Hematopoietic multipotent progenitor cell treated with erythropoietin and hydrocortisone succinate and interleukin-3 and kit ligand, for 15 days (in vitro differentiated cells): ENCODE results near the gene ACAT2.
A peak's percentile ranks its signal among the peaks of the same experiment; 100 is the strongest.
"Not testable (repeated sequence)": the region's sequence is repeated elsewhere in the genome, so short reads cannot be mapped to it uniquely, and the experiment has no call there.

ENCODE experiments used
- DNase-seq: peaks from one replicate; pipeline ENCODE4 v3.0.0-alpha.2; 2015; ENCODE audit warnings: low spot score

Gene ACAT2

DNA sequence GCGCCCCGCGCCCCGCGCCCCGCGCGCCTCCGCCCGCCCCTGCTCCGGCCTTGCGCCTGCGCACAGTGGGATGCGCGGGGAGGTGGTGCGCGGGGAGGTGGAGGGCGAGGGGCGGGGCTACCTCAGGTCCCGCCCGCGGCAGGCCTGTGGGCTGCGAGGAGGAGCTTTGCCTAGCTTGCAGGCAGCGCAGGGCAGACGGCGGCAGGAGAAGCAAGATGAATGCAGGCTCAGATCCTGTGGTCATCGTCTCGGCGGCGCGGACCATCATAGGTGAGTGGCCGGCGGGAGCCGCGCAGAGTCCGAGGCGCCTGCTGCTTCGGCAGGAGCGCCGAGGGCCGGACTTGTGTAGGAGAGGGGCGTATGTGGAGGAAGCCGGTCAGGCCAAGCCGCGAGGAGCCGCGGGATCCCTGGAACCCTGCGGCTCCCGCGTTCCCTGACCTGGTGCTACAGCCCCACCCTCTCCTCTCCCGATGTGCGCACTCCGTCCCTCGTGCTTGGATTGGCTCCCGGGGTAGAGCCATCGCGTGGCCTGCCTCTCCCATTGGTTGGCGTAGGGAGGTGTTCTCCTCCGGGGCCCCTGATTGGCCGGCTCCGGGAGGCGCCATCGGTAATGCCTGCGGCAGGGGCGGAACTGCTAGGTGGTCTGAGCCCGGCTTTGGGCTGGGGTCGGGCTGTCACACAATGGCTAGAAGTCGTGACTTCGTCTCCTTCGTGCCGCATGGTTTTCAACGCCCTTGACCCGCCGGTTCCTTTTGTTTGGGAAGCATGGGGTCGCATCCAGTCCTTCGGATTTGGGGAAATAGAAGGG is at the start of gene ACAT2:
TSS of gene ACAT2 (plus strand) at position 173 of the 808 bp plus-strand sequence. CDS start at position 216, 43 bp downstream.
- peak; percentile 93 for DNase-seq

DNA sequence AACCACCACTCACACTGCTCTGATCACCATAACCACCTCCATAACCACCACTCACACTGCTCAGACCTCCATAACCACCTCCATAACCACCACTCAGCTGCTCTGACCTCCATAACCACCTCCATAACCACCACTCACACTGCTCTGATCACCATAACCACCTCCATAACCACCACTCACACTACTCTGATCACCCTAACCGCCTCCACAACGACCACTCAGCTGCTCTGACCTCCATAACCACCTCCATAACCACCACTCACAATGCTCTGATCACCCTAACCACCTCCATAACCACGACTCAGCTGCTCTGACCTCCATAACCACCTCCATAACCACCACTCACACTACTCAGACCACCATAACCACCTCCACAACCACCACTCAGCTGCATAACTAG is 49.5 kb upstream of the ACAT2 start:
- not testable (repeated sequence) for DNase-seq

DNA sequence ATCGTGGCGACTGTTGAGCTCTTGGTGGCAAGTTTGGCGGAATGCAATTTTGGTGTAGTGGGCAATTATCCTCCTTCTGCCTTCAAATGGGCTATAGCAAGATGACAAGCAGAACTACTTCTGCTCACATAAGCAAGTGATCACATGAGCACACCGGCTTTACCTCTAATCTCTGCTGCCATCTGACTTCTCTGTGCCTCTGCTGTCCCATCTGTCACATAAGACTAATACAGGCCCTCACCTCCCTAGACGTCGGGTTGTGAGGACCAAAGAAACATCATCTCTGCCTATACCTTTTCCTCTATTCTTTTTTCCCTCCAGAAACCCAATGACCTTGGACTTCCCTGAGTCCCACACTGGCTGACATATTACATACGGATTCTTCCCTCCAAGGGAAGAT is 47.9 kb upstream of the ACAT2 start:
- no peak for DNase-seq

DNA sequence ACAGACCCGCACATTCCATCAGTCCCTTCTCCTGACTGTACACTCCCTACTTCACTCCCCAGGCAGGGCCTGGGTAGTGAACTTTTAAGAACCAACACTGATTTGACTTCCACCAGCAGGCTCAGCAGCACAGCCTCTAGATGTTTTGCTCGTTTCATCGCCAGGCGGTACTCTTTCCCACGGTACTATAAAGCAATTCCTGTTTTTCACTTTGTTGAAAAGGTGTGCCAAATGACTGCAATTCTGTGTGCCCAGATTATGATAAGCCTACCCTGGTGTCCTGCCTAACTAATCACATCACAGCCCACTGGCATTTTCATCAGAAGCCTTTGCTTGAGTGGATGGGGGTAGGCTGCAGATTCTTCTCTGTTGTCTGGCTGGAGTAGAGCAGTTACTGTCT is 47.4 kb upstream of the ACAT2 start:
- no peak for DNase-seq

DNA sequence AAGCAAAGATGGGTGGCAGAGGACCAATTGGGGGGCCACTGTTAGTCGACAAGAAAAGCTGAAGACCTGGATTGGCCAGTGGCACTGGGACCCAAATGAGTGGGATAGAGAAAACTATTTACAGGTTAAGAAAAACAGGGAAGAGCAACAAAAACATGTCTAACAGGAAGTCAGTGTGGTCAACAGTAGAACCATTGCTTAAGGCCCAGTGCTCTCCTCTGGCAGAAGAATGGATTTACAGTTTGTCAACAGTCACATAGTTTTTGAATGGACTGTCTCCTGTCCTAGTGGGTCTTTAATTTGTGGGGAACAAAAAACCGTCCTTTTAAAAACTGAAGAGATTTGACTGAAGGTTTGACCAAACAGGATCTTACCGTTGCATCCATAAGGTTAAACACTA is 46.7 kb upstream of the ACAT2 start:
- DNase-seq: no peak

DNA sequence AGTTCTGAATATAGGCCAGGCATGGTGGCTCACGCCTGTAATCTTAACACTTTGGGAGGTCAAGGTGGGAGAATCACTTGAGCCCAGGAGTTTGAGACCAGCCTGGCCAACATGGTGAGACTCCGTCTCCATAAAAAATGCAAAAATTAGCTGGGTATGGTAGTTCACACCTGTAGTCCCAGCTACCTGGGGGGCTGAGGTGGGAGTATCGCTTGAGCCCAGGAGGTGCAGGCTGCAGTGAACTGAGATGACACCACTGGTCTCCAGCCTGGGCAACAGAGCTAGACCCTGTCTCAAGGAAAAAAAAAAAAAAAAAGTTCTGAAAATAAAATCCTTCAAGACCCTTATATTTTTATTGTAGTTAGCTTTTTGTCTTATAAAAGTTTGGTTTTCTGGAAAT is 46.2 kb upstream of the ACAT2 start:
- no peak for DNase-seq

DNA sequence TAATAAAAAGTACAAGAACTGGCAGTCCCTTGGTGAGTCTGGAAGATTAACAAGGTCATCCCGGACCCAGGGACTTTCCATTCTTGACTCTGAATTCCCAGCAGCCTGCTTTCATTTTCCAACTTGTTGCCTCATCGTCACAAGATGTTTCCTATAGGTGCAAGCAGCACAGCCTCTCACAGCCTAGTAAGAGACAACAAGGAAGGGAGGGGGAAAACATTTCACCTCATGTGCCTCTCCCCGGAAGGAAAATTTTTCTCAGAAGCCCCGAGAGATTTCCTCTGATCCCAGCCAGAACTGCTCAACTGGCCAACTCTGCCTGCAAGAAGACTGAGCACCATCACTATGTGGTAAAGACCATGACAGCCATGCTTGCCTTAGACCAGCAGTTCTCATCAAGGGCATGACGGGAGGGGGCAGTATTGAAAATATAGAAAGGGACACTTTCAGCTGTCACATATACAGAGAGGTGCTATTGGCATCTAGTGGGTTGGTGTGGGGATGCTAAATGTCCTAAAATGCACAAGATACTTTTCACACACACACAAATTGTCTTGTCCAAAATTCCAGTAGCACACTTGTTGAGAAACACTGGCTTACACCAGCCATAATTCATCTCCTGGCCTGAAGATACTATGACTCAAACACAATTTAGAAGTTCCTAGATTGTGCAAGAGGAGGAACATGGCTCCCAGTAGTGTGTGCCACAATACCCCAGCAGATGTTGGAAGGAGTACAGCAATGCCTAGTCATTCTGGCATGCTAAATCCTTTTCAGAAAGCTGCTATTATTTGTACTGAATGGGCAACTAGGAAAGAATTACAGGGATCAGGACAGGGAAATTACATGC is 45.4 kb upstream of the ACAT2 start:
- DNase-seq: no peak

DNA sequence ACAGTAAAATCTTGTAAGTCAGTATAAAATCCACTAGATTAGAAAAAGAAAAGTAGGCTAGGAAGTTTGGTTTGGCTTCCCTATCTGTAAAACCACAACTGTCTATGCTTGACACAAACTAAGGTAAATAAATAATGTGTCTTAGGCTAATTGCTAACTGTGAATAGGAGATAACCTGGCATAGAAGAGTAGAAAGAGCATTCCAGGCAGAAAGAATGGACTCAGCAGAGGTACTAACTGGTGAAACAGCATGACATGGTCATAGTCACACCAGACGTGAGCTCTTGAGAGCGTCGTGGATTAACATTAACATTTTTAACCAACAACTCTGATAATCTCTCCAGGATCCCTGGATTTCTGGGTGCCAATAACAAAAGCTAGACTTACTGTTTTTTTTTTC is 43.2 kb upstream of the ACAT2 start:
- DNase-seq: no peak

DNA sequence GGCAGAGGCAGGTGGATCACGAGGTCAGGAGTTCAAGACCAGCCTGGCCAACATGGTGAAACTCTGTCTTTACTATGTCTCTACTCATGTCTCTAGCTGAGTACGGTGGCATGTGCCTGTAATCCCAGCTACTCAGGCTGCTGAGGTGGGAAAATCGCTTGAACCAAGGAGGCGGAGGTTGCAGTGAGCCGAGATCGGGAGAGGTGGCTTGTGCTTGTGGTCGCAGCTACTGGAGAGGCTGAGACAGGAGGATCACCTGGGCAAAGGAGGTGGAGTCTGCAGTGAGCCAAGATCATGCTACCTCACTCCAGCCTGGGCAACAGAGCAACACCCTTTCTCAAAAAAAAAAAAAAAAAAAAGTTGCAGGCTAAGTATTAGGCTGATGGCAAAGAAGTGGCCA is 42.6 kb upstream of the ACAT2 start:
- DNase-seq: no peak

DNA sequence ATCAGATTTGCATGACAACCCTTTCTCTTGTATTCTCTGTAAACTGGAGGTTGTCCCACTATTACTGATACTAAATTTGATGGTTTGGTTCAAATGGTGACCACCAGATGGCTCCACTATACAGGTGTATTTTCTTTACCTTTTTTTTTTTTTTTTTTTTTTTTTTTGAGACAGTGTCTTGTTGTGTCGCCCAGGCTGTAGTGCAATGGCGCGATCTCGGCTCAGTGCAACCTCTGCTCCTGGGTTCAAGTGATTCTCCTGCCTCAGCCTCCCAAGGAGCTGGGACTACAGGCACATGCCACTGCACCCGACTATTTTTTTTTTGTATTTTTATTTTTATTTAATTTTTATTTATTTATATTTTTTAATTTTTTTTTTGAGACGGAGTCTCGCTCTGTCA is 41.1 kb upstream of the ACAT2 start:
- peak; percentile 61 for DNase-seq

DNA sequence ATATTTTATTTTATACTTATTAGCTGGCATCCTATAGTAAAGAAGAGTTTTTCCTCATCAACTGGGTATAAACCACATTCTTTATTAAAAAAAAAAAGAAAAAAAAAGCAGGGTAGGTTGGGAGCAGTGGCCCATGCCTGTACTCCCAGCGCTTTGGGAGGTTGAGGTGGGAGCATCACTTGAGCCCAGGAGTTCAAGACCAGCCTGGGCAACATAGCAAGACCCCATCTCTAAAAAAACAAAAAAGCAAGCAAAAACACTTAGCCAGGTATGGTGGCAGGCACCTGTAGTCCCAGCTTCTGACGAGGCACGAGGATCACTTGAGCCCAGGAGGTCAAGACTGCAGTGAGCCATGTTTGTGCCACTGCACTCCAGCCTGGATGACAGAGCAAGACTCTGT is 39.9 kb upstream of the ACAT2 start:
- DNase-seq: not testable (repeated sequence)

DNA sequence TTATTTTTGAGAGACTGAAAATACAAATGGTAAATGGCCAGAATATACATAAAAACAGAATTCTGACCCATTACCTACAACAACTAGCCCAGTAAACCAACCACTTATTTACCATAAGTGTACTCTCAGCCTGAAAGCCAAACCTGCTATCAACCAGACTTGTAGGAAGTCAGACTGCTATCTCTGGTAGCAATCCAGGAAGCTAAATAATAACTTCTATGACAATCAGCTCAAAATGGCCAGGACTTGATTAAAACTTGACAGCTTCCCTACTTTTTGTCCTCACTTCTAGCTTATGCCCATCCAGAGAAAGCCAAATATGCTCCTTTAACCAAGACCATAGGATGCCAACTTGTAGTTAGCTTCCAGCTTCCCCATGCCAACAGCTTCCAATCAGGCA is 39.2 kb upstream of the ACAT2 start:
- no peak for DNase-seq

DNA sequence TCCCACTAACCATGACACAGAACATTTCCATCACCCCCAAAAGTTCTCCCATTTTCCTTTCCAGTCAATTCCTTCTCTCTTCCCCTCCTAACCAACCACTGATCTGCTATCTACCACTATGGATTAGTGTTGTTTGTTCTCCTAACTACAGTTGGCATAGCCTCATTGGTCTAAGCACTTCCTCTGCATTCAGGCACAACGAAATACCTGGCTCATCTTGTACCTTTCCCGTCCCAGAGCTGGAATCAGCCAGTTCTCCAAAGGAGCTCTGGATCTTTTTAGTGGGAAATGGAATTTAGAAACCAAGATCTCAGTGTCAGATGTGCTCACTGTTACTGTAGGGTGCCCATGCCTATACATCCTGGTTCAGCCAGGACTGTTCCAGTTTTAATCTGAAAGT is 38.6 kb upstream of the ACAT2 start:
- DNase-seq: no peak

DNA sequence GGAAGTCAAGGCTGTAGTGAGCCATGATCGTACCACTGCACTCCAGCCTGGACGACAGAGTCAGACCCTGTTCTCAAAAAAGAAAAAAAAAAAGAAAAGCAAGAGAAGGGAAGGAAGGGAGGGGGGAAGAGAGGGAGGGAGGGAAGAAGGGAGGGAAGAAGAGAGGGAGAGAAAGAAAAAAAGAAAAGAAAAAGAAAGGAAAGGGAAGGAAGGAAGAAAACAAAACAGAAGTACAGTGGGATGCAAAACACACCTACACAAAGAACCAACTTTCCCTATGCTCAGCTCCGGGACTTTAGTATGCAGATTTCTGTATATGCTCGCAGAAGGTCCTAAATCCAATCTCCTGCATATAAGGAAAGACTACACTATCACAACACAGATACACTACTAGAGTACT is 37.1 kb upstream of the ACAT2 start:
- DNase-seq: no peak

DNA sequence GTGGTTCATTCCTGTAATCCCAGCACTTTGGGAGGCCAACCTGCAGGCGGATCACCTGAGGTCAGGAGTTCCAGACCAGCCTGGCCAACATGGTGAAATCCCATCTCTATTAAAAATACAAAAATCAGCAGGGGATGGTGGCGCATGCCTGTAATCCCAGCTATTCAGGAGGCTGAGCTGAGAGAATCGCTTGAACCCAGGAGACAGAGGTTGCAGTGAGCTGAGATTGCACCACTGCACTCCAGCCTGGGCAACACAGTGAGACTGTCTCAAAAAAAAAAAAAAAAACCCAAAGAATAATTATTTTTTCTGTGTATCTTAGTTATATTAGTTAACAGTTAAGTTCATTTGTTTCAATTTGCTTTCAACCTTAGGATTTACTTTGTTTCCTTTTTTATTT is 36.6 kb upstream of the ACAT2 start:
- DNase-seq: not testable (repeated sequence)

DNA sequence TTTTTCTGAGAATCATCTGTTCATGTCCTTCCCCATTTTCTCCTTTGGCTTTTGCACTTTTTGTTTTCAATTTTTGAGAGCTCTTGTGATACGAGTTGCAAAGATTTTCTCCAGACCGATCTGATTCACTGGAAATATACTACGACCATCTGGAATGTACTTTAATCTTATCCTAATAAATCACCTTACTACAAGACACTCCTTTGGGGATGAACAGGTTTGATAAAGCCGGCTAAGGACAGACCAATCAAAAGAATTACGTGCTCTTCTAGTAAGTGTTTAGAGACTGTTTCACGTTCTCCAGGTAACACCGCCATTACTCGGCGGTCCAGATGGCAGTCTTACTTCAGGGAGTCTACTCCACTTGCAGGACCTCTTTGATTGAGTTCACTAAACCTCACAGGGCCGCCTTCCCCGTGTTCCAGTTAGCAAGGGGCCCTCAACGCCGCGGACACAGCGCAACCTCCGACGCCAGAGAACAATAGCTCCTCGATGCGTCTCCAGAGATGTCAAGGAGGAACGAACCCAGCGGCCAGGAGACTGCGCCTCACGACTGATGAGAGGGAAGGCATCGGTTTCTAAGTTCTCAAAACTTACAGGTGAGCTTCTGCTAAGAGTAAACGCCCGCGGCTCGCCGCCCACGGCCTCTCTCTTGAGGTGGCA is 35.5 kb upstream of the ACAT2 start:
- no peak for DNase-seq

DNA sequence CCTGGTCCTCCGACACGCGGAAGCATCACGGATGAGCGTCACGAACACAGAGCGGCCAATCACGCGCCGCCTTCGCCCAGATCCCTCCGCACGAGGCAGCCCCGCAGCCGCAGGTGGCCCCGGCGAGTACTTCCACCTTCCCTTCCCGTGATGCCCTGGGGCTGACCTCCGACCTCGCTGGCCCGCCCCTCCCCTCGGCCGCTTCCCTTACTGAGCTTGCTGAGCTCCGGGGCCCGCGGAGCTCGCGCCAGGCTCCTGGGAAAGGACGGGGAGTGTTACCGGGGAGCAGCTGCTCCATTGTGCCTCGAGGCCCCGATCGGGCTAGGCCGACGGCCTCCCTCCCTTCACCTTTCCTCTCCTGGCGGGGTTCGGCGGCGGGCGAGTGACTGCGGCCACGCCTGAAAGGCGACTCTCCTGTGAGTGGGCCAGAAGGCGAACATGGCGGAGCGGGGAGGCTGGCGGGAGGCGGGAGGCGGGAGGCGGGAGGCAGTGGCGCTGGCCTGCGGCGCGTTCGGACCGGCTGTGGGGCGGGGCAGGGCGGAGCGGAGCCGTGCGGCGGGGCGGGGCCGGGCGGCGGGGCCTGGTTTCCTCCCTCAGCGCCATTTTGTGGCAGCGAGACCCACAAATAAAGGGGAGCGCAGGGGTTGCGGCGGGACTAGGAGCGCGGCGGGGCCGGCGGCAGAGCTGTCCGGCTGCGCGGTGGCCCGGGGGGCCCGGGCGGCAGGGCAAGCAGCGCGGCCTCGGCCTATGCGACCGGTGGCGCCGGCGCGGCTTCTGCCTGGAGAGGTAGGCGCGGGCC is 34.7 kb upstream of the ACAT2 start, which contains the start of gene WTAP:
TSS of gene WTAP (plus strand) at position 589 of the 799 bp plus-strand sequence. CDS start 8,760 bp downstream, outside the sequence.
- DNase-seq: peak; percentile 95

DNA sequence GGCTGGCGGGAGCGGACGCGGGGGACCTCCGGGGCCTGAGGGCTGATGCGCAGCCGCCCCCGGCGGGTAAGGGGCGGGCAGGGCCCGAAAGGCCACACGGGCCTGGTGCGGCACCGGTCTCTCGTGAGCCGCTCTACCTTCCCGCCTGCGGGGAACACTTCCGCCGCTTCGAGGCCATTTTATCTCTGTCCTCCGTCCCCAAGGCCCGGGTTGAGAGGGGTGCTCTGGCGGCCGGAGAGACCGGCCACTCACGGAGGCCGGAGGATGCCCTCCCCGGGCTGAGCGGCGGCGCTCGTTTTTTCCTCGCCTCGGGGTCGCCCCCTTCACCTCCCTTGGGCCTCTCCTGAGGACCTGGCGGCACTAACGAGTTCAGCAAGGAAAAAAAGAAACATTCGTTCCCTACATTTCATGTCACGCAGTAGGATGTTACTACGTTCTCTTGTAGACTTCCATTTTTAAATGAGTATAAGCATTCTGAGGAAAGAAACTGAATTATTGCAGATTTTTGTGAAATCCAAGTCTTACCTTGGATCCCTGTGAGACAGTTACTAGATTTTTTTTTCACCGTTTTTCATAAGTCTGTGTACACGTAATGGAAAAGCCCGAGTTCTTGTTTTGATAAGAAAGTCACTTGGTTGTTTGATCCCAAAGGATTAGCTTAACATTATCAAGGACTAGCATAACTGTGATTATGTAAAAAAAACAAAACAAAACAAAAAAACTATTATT is 34.0 kb upstream of the ACAT2 start:
- peak; percentile 46 for DNase-seq

DNA sequence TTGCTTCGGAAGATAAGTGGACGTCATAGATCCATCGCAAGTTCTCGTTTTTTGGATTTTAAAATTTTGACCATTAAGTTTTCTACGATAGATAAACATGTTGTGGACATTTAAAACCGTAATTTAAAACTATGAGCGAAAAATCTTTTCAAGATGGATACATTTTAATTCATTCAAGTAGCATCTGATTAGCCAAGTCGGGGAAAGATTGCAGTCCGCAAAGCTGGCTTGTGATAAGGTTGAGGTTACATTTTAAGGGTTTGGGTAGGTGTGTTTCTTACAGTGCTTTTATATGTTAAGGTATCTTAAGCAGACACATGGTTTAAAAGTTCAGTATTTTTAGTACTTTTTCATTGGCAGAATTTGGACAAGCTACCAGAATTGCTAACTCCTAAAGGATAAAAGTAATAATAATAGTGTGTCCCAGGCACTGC is 33.3 kb upstream of the ACAT2 start:
- peak; percentile 45 for DNase-seq

DNA sequence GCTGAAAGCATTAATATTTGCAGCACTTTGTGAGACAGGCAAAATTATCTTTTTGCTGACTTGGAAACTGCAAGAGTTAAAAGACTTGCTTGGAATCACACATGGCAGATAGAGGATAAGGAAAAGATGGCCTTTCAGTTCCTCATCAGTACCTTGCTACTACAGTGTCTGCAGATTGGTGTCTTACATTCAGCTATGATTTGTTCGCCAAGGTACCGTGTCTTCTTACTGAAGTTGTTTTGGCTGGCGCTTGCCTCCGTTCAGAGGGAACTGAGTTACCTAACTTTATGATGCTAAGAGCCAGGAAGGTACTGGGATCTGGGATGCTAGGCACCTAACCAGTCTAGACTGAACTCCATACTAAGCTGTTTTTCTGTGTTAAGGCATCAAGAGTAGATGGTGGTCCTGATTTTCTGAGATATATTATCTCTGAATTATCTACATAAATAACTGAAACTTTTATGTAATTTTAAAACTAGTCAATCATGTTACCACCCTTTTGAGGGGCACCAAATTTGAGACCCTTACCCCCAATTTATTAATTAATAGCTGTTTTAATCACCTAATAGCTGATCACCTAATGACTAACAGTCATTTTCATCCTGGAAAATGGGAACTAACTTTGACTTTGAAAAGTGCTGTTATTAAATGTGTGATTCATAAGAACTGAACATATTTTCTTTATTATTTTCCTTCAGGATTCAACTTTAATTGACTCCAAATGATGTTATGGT is 32.1 kb upstream of the ACAT2 start:
- no peak for DNase-seq
